Fibroblast of peridontal ligament (primary cell): ENCODE results near the gene TARBP1.

ENCODE experiments used
- DNase-seq: peaks from one replicate; pipeline ENCODE4 v3.0.0-alpha.2; 2010; ENCODE audit errors: extremely low read depth

Gene TARBP1

DNA sequence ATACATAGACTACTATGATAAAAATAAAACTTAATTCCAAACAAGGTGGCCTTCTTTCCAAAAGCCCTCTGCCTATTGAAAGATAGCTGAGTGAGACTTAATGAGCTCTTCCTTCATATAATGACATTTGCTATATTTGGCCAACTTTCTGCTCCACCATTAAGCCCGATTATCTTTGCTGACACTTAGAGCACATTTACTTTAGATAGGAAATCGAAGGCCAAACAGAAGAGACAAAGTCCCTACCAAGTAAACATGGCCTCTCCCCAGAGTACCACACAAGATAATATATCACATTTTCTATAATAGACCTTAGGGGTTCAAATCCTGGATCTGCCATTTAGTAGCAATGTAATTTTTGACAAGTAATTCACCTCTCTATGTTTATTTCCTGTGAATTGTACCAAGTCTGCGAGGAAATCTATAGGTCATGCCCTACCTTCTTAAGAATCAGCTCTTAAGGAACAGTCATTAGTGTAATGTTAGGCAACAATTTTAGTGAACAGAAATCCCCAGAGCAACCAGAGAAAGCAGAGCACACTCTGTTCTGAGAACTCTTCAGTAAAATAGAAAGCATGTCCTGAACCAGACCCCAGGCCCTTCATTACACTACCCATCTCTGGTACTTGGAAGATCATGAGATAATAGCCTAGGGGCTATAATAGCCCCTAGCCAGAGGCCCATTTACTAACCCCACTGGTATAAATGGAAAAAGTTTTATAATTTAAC lies 123.0 kb downstream of the TARBP1 start:
- DNase-seq = no peak

- DNase-seq = no peak
Measured at GRCh38 chr1:234348964-234349363, 130.0 kb downstream of the TARBP1 start.

DNA sequence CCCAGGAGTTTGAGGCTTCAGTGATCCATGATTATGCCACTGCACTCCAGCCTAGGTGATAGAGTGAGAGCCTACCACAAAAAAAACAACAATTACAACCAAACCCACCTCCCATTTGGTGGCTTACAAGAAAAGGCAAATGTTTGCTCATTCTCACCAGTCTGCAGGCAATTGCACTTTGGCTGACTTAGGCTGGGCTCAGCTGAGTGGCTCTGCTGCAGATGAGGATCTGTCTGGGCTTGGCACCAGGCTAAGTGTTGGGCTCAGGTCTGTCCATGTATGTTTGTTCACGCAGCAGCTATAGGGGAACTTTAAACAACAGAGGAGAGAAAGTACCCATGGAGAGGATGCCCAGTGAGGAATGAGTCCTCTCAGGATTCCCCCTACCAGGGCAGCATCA lies 133.7 kb downstream of the TARBP1 start:
- DNase-seq = no peak

DNA sequence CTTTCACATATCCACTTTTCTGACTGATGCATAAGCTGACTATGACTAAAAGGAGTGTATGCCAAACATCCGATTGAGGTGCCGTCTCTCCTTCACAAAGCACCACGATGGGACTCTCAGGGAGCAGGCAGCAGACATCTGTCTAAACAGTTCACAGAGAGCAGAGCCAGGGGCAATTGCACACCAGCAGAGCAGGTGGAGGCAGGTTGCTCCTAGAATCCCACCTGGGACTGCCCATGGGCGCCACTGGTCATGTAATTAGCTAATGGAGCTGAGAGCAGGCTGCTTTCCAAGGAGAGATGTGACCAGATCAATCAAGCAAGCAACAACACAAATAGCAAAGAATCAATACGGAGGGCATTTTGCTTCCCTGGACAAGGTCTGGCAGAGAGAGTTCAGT lies 136.2 kb downstream of the TARBP1 start:
- DNase-seq = no peak
